Endothelial cell of umbilical vein (primary cell): Measurements from ENCODE around the gene NOTCH2. TPM values are rescaled to one million over a fixed set of nuclear protein-coding genes. Genes with fewer than 3 reads are reported as not detected.

Experiments
- BruUV-seq: library from RNA; stranded (reverse); fragments of 400-500 nt; replicated peaks from 2 replicates; lab custom pipeline; 2021; lab: Mats Ljungman, UMichigan
- CTCF ChIA-PET: fragments of 300-600, 350-600 bp; sonication (Branson Sonifier 250); formaldehyde crosslinking; loops from one replicate; lab custom pipeline; 2021; ENCODE audit warnings: antibody characterized with exemption, inconsistent platforms; lab: Charles Lee
- POLR2A ChIA-PET: fragments of 300-600, 350-600 bp; sonication (Branson Sonifier 250); formaldehyde crosslinking; loops from one replicate; lab custom pipeline; 2021; ENCODE audit warnings: antibody characterized with exemption, inconsistent platforms; lab: Charles Lee
- DNase-seq: peaks from one replicate; pipeline ENCODE4 v3.0.0-alpha.2; 2011; ENCODE audit warnings: low read depth, low spot score
- FAIRE-seq: peaks from 2 replicates; lab custom pipeline; 2011; peaks lifted over from hg19 to GRCh38; lab: Jason Lieb, UNC
- H2AFZ ChIP-seq: 2 replicates; pipeline ENCODE4 v1.6.0; 2012; ENCODE audit warnings: low read depth, low read length, control low read depth, inconsistent platforms
- H3K27ac ChIP-seq: 2 replicates; pipeline ENCODE4 v1.5.1; 2011; ENCODE audit warnings: low read depth, mild to moderate bottlenecking, control low read depth, low read length, moderate library complexity; ENCODE audit not compliant: insufficient read depth
- H3K27me3 ChIP-seq, 2 experiments: 2 replicates each; pipeline versions ENCODE4 v1.6.0 to v1.6.1; 2011; ENCODE audit warnings: low read length in 2 of 2, mixed read lengths in 1 of 2; ENCODE audit not compliant: control insufficient read depth in 2 of 2, insufficient read depth in 2 of 2
- H3K36me3 ChIP-seq, 2 experiments: 2 replicates in 1 of 2; 3 replicates in 1 of 2; pipeline ENCODE4 v1.5.1; 2011; ENCODE audit warnings: low read length in 2 of 2, mild to moderate bottlenecking in 1 of 2, moderate library complexity in 1 of 2; ENCODE audit not compliant: control insufficient read depth in 2 of 2, insufficient read depth in 2 of 2; ENCODE audit errors: extremely low read depth in 1 of 2
- H3K4me1 ChIP-seq: 3 replicates; pipeline ENCODE4 v1.5.1; 2011; ENCODE audit warnings: mild to moderate bottlenecking, low read length; ENCODE audit not compliant: control insufficient read depth, insufficient read depth; ENCODE audit errors: extremely low read depth
- H3K4me2 ChIP-seq: 2 replicates; pipeline ENCODE4 v1.6.1; 2011; ENCODE audit warnings: low read length, control low read depth, mixed read lengths; ENCODE audit not compliant: insufficient read depth
- H3K4me3 ChIP-seq, 3 experiments: fragments of 200-600 bp in 1 of 3; sonication (generic), shearing (Covaris generic) in 1 of 3; replicated peaks in 1 of 3; 2 replicates each; pipeline ENCODE4 v1.5.1; 2011 to 2016; ENCODE audit warnings: control low read depth in 3 of 3, low read length in 3 of 3, mild to moderate bottlenecking in 2 of 3, inconsistent platforms in 1 of 3, low read depth in 1 of 3, moderate library complexity in 1 of 3; ENCODE audit not compliant: insufficient read depth in 1 of 3
- H3K79me2 ChIP-seq: 2 replicates; pipeline ENCODE4 v1.6.0; 2012; ENCODE audit warnings: low read length, inconsistent platforms; ENCODE audit not compliant: control insufficient read depth, insufficient read depth
- H3K9ac ChIP-seq: replicated peaks from 2 replicates; pipeline ENCODE3; 2011; ENCODE audit warnings: low read length, control low read depth; ENCODE audit not compliant: insufficient read depth; ENCODE audit errors: extremely low read depth
- H3K9me1 ChIP-seq: replicated peaks from 3 replicates; pipeline ENCODE4 v1.6.0; 2011; ENCODE audit warnings: mild to moderate bottlenecking, low read length; ENCODE audit not compliant: control insufficient read depth, insufficient read depth; ENCODE audit errors: extremely low read depth
- H3K9me3 ChIP-seq: replicated peaks from 2 replicates; pipeline ENCODE4 v1.5.1; 2012; ENCODE audit warnings: low read length, inconsistent platforms; ENCODE audit not compliant: control insufficient read depth, insufficient read depth
- H4K20me1 ChIP-seq: replicated peaks from 2 replicates; pipeline ENCODE3; 2011; ENCODE audit warnings: mild to moderate bottlenecking, low read length; ENCODE audit not compliant: control insufficient read depth, insufficient read depth; ENCODE audit errors: extremely low read depth
- EZH2 ChIP-seq: IDR thresholded peaks from 2 replicates; pipeline ENCODE4 v1.6.1; 2012; ENCODE audit warnings: borderline replicate concordance, low read depth, mild to moderate bottlenecking, moderate library complexity, low read length, inconsistent platforms; ENCODE audit not compliant: severe bottlenecking
- FOS ChIP-seq: IDR thresholded peaks from 2 replicates; pipeline ENCODE4 v1.6.1; 2011; ENCODE audit warnings: mild to moderate bottlenecking, low read length, moderate library complexity, borderline replicate concordance; ENCODE audit not compliant: insufficient read depth
- GATA2 ChIP-seq: IDR thresholded peaks from 2 replicates; pipeline ENCODE4 v1.7.0; 2011; ENCODE audit warnings: low read depth, mild to moderate bottlenecking, moderate library complexity, mixed read lengths, low read length; ENCODE audit not compliant: insufficient read length, insufficient read depth
- JUN ChIP-seq: IDR thresholded peaks from 2 replicates; pipeline ENCODE4 v1.6.1; 2011; ENCODE audit warnings: borderline replicate concordance, low read depth; ENCODE audit not compliant: insufficient read length, insufficient read depth
- MYC ChIP-seq: IDR thresholded peaks from one replicate; pipeline ENCODE4 v1.6.1; 2011; ENCODE audit warnings: mild to moderate bottlenecking, low read depth, low read length
- POLR2A ChIP-seq: IDR thresholded peaks from 2 replicates; pipeline ENCODE4 v1.6.1; 2012; ENCODE audit warnings: low read depth, mild to moderate bottlenecking, control low read depth, low read length
- POLR2AphosphoS5 ChIP-seq: IDR thresholded peaks from 2 replicates; pipeline ENCODE4 v1.6.1; 2012; ENCODE audit warnings: low read depth, mild to moderate bottlenecking, control low read depth, low read length, moderate library complexity; ENCODE audit not compliant: insufficient read depth
- dilution Hi-C: fragments of 300-500 bp; cut with MboI; formaldehyde crosslinking; loops from one replicate; pipeline ENCODE4 v1.15.0; 2019; ENCODE audit warnings: low sequenced_read_pairs; ENCODE audit not compliant: extremely low pct_ligation_motif_present
- intact Hi-C: fragments of 100-400 bp; cut with micrococcal nuclease; formaldehyde crosslinking; loops from one replicate; pipeline ENCODE4 v1.10.0; 2022
- polyA plus RNA-seq, 4 experiments: library from polyadenylated mRNA; depleted of rRNA in 3 of 4; stranded (reverse) in 3 of 4; unstranded in 1 of 4; fragments of >200 nt; gene quantifications; 2 replicates each; pipeline versions ENCODE4 v1.2.1 to v1.2.3, GENCODE V29; 2011 to 2012; ENCODE audit warnings: missing spikeins in 1 of 4
- total RNA-seq: library from RNA; stranded (reverse); gene quantifications from 2 replicates; pipeline ENCODE4 v1.2.3, GENCODE V29; 2021
- TF ChIP-seq, protein P1 (sequence below): IDR thresholded peaks from 2 replicates; pipeline ENCODE4 v1.6.1; 2011; ENCODE audit not compliant: insufficient read depth, insufficient read length
- TF ChIP-seq, protein P2 (sequence below), 2 donors: IDR thresholded peaks; 1 replicate in 1 of 2; 2 replicates in 1 of 2; pipeline ENCODE4 v1.5.1; 2011; ENCODE audit warnings: low read length in 2 of 2, mild to moderate bottlenecking in 2 of 2, moderate library complexity in 2 of 2, control low read depth in 1 of 2, inconsistent platforms in 1 of 2, low read depth in 1 of 2; ENCODE audit not compliant: insufficient read depth in 1 of 2; ENCODE audit errors: extremely low read depth in 1 of 2

Gene NOTCH2
- total and polyA plus RNA-seq, 2 donors (not counting 3 experiments of a cell fraction or from before 2014, with no cell fraction given), result 14.3 to 49.1 TPM

DNA sequence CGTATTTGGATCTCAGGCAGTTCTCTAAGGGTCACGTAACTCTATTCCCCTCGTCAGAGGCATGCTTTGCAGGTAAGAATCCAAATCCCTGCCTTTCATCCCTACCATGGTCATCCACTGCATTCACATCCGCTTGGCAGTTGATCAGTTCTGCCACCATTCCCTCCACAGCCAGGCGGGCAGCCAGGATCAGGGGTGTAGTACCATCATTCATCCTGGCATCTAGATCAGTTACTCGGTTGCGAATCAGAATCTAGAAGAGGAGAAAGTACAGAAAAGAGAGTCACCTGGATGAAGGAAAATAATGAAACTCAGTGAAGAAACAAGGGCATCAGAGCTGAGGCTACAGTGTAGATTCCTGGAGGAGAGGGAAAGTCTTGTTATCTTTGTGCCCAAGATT, 151.2 kb downstream of the NOTCH2 start:
- intact Hi-C loops, result no loop called here
- Histone ChIP-seq H3K4me2 (no peak overlapping the region), H3K27ac (no peak overlapping the region), H3K4me1 (no peaks in the 10 kb centered on the region), H2AFZ (no peak overlapping the region), H3K27me3 (no peaks in the 10 kb centered on the region), H3K79me2 (no peaks in the 10 kb centered on the region), H3K4me3 (no peak overlapping the region), H3K9me3 (no peaks in the 10 kb centered on the region), H4K20me1 (no peaks in the 10 kb centered on the region), H3K9ac (no peak overlapping the region), H3K36me3 (peaks cover 16 to 18% of the 10 kb centered on the region in 2 experiments), H3K9me1 (no peaks in the 10 kb centered on the region)
- TF ChIP-seq MYC, result no peak
- TF ChIP-seq FOS, result no peak
- TF ChIP-seq JUN, result no peak
- TF ChIP-seq, protein P1, sequence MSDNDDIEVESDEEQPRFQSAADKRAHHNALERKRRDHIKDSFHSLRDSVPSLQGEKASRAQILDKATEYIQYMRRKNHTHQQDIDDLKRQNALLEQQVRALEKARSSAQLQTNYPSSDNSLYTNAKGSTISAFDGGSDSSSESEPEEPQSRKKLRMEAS, result no peak
- no peak for TF ChIP-seq POLR2A
- TF ChIP-seq POLR2AphosphoS5, result no peak
- no peak for TF ChIP-seq EZH2
- no peak for TF ChIP-seq GATA2
- TF ChIP-seq, protein P2, sequence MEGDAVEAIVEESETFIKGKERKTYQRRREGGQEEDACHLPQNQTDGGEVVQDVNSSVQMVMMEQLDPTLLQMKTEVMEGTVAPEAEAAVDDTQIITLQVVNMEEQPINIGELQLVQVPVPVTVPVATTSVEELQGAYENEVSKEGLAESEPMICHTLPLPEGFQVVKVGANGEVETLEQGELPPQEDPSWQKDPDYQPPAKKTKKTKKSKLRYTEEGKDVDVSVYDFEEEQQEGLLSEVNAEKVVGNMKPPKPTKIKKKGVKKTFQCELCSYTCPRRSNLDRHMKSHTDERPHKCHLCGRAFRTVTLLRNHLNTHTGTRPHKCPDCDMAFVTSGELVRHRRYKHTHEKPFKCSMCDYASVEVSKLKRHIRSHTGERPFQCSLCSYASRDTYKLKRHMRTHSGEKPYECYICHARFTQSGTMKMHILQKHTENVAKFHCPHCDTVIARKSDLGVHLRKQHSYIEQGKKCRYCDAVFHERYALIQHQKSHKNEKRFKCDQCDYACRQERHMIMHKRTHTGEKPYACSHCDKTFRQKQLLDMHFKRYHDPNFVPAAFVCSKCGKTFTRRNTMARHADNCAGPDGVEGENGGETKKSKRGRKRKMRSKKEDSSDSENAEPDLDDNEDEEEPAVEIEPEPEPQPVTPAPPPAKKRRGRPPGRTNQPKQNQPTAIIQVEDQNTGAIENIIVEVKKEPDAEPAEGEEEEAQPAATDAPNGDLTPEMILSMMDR (IDR thresholded peaks at IDR 0.05; ENCODE audit: extremely low read depth in 1 of 2, insufficient read depth in 1 of 2, low read depth in 1 of 2, low read length in 2 of 2), result no peak
- BruUV-seq, result no TSS peak
- ChIA-PET CTCF (interaction anchor here (1.2 to 1.6 kb wide), 3 partner anchors 17 to 110 kb away, joined by 3 to 4 read pairs (median 3); no protein-coding TSS in a partner anchor), POLR2A (no interaction called here)
- FAIRE-seq, result no peak
- DNase-seq, result no peak
- dilution Hi-C loops, result no loop called here
